PC-9 (cell line): ENCODE data around the gene LYST. TPM values are rescaled to one million over a fixed set of nuclear protein-coding genes. Genes with fewer than 3 reads are reported as not detected.

Source experiments
- BruUV-seq: library from RNA; stranded (reverse); fragments of 400-500 nt; replicated peaks from 2 replicates; lab custom pipeline; 2021; lab: Mats Ljungman, UMichigan
- CTCF ChIA-PET: fragments of 300-600 bp; sonication (Branson Sonifier 250); formaldehyde crosslinking; loops from one replicate; lab custom pipeline; 2022; ENCODE audit warnings: antibody characterized with exemption; lab: Charles Lee
- POLR2A ChIA-PET: fragments of 300-600 bp; sonication (Branson Sonifier 250); formaldehyde crosslinking; loops from one replicate; lab custom pipeline; 2022; ENCODE audit warnings: antibody characterized with exemption; ENCODE audit not compliant: unreplicated experiment; lab: Charles Lee
- DNase-seq, 2 experiments: peaks; one replicate each; pipeline versions ENCODE4 v3.0.0 to v3.0.0-alpha.2; 2015 to 2022; ENCODE audit warnings: mixed read lengths in 1 of 2
- H2AFZ ChIP-seq: fragments of 200-600 bp; sonication (generic); 2 replicates; pipeline ENCODE4 v1.8.1; 2017; ENCODE audit warnings: antibody characterized with exemption
- H3F3A ChIP-seq: fragments of 200-600 bp; sonication (generic); 2 replicates; pipeline ENCODE4 v1.8.1; 2017; ENCODE audit warnings: antibody characterized with exemption, mild to moderate bottlenecking, low read depth; ENCODE audit not compliant: insufficient read depth
- H3K27ac ChIP-seq: fragments of 200-600 bp; sonication (generic); 2 replicates; pipeline ENCODE4 v1.6.1; 2016; ENCODE audit warnings: mixed run types
- H3K27me3 ChIP-seq: fragments of 200-600 bp; sonication (generic); 2 replicates; pipeline ENCODE4 v1.6.1; 2016; ENCODE audit warnings: low read depth, mixed run types; ENCODE audit not compliant: insufficient read depth
- H3K36me3 ChIP-seq: fragments of 200-600 bp; sonication (generic); 2 replicates; pipeline ENCODE4 v1.6.1; 2016; ENCODE audit warnings: low read depth, mixed run types
- H3K4me1 ChIP-seq: fragments of 200-600 bp; sonication (generic); replicated peaks from 2 replicates; pipeline ENCODE4 v1.6.1; 2016; ENCODE audit warnings: mixed run types; ENCODE audit not compliant: insufficient read depth
- H3K4me2 ChIP-seq: fragments of 200-600 bp; sonication (generic); 2 replicates; pipeline ENCODE4 v1.6.1; 2017; ENCODE audit warnings: mixed run types
- H3K4me3 ChIP-seq: fragments of 200-600 bp; sonication (generic); 2 replicates; pipeline ENCODE4 v1.6.1; 2016; ENCODE audit warnings: mixed run types
- H3K79me2 ChIP-seq: fragments of 200-600 bp; sonication (generic); 2 replicates; pipeline ENCODE4 v1.6.1; 2017; ENCODE audit warnings: low read depth, mixed run types
- H3K9me2 ChIP-seq: fragments of 200-600 bp; sonication (generic); 2 replicates; pipeline ENCODE4 v1.8.1; 2017; ENCODE audit warnings: mild to moderate bottlenecking; ENCODE audit not compliant: insufficient read depth
- H3K9me3 ChIP-seq: fragments of 200-600 bp; sonication (generic); 2 replicates; pipeline ENCODE4 v1.8.1; 2016; ENCODE audit warnings: low read depth; ENCODE audit not compliant: insufficient read depth
- H4K20me1 ChIP-seq: fragments of 200-600 bp; sonication (generic); 2 replicates; pipeline ENCODE4 v1.8.1; 2017; ENCODE audit not compliant: insufficient read depth
- EZH2 ChIP-seq: fragments of 200-600 bp; sonication (generic); IDR thresholded peaks from 2 replicates; pipeline ENCODE4 v1.8.0; 2017; ENCODE audit warnings: antibody characterized with exemption, low read depth
- intact Hi-C: fragments of 100-400 bp; cut with micrococcal nuclease; formaldehyde crosslinking; loops from one replicate; pipeline ENCODE4 v1.10.0; 2022; ENCODE audit not compliant: unreplicated experiment
- total RNA-seq: library from RNA; stranded (reverse); gene quantifications from 2 replicates; pipeline ENCODE4 v1.2.3, GENCODE V29; 2021
- TF ChIP-seq, protein P1 (sequence below): fragments of 200-600 bp; sonication (generic); conservative IDR thresholded peaks from 2 replicates; pipeline ENCODE4 v1.6.1; 2017; ENCODE audit warnings: mixed run types, antibody characterized with exemption, mild to moderate bottlenecking, moderate library complexity

LYST gene
- total RNA-seq, 1 experiment from 2014 or later: 14.1 TPM

DNA sequence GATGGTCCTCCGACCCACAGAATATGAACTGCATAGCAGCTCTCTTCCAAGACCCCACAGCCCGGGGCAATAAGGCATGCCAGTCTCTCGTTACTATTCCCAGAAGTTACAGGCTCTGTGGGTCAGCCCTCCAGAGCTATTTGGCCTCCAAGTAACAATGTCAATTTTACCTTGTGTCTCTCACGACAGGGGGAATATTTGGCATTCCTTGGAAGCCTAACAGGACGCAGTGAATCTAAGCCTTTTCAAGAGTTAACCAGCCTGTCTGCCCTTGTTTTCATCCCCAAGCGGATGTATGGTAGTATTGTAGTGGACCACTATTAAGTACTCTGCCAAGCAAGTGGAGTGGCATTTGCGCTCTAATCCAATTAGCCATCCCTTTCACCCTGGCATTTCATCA lies 192.7 kb downstream of the LYST start:
- Histone ChIP-seq H3K79me2 (no peaks in the 10 kb centered on the region), H3K27me3 (no peaks in the 10 kb centered on the region), H2AFZ (no peak overlapping the region), H3K9me2 (0 out of 2 replicates have a peak, but pooled peaks cover 5% of the 10 kb centered on the region), H4K20me1 (no peaks in the 10 kb centered on the region), H3K4me1 (no peaks in the 10 kb centered on the region), H3K4me2 (no peak overlapping the region), H3K36me3 (0 out of 2 replicates have a peak, but pooled peaks cover 11% of the 10 kb centered on the region), H3K9me3 (peaks cover 19% of the 10 kb centered on the region; the same call in 1 of the 2 replicates), H3K27ac (no peak overlapping the region), H3K4me3 (no peak overlapping the region), H3F3A (no peaks in the 10 kb centered on the region)
- TF ChIP-seq EZH2: no peak
- TF ChIP-seq, protein P1, sequence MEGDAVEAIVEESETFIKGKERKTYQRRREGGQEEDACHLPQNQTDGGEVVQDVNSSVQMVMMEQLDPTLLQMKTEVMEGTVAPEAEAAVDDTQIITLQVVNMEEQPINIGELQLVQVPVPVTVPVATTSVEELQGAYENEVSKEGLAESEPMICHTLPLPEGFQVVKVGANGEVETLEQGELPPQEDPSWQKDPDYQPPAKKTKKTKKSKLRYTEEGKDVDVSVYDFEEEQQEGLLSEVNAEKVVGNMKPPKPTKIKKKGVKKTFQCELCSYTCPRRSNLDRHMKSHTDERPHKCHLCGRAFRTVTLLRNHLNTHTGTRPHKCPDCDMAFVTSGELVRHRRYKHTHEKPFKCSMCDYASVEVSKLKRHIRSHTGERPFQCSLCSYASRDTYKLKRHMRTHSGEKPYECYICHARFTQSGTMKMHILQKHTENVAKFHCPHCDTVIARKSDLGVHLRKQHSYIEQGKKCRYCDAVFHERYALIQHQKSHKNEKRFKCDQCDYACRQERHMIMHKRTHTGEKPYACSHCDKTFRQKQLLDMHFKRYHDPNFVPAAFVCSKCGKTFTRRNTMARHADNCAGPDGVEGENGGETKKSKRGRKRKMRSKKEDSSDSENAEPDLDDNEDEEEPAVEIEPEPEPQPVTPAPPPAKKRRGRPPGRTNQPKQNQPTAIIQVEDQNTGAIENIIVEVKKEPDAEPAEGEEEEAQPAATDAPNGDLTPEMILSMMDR: no peak
- BruUV-seq: no TSS peak
- no peak for DNase-seq
- POLR2A ChIA-PET: no interaction called here
- intact Hi-C loops: no loop called here
- CTCF ChIA-PET: no interaction called here

GRCh38 chr1:235671992-235672391 lies 194.7 kb downstream of the LYST start:
- Histone ChIP-seq H3F3A (no peaks in the 10 kb centered on the region), H3K9me3 (peaks cover 19% of the 10 kb centered on the region; the same call in 1 of the 2 replicates), H3K4me1 (no peaks in the 10 kb centered on the region), H3K36me3 (0 out of 2 replicates have a peak, but pooled peaks cover 11% of the 10 kb centered on the region), H3K27ac (no peak overlapping the region), H3K79me2 (no peaks in the 10 kb centered on the region), H2AFZ (no peak overlapping the region), H4K20me1 (no peaks in the 10 kb centered on the region), H3K27me3 (no peaks in the 10 kb centered on the region), H3K9me2 (no peaks in the 10 kb centered on the region), H3K4me3 (no peak overlapping the region), H3K4me2 (no peak overlapping the region)
- intact Hi-C loops: no loop called here
- ChIA-PET CTCF (no interaction called here), POLR2A (no interaction called here)
- no TSS peak for BruUV-seq
- no peak for DNase-seq
- TF ChIP-seq, protein P1: no peak

DNA sequence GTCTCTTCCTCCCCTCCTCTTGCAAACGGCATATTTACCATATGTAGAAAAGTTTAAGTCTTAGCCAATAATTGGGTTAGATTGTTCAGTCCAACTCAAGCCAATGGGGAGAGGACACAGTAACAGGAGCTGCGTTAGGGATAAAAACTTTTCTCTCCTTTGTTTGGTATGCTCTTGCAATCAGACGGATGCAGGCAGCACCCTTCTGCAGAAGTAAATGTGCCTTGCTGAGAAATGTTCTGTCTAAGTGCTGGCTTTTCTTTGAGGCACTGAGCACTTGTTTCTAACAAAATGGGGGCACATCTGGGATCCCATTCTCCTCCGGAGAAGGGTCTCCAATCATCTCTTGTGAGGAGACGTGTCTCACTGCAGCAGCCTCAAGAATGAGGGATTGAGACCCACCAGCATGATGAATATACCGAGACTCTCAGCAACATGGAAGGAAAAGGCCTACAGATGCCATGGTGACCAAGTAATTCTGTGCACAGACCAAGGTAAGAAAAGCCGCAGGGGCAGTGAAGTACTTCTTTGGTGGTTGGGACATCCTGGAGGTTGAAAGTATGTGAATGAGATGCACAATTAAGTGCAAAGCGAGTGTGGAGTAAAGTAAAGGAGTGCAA lies 196.4 kb downstream of the LYST start:
- DNase-seq: no peak
- ChIA-PET CTCF (no interaction called here), POLR2A (no interaction called here)
- TF ChIP-seq, protein P1: no peak
- TF ChIP-seq EZH2: no peak
- BruUV-seq: no TSS peak
- Histone ChIP-seq H2AFZ (no peak overlapping the region), H3K4me3 (no peak overlapping the region), H3K79me2 (no peaks in the 10 kb centered on the region), H3K9me3 (peaks cover 19% of the 10 kb centered on the region; the same call in 1 of the 2 replicates), H3K27me3 (no peaks in the 10 kb centered on the region), H3F3A (no peaks in the 10 kb centered on the region), H3K4me2 (no peak overlapping the region), H4K20me1 (no peaks in the 10 kb centered on the region), H3K36me3 (0 out of 2 replicates have a peak, but pooled peaks cover 2% of the 10 kb centered on the region), H3K9me2 (no peaks in the 10 kb centered on the region), H3K4me1 (no peaks in the 10 kb centered on the region), H3K27ac (no peak overlapping the region)
- intact Hi-C loops: no loop called here
